ENCODE data around the gene TMEM119. TPM values are rescaled to one million over a fixed set of nuclear protein-coding genes. Genes with fewer than 3 reads are reported as not detected.

TMEM119 gene
- total and polyA plus RNA-seq, 2 of the 13 experiments (the other 11 are each of a cell fraction or from before 2014, with no cell fraction given): not detected

GRCh38 chr12:108562348-108563135 lies 35.3 kb downstream of the TMEM119 start, which contains the start of gene ISCU (continued):
- TF ChIP-seq ATF2 (CRISPR knock-in tag; IDR thresholded peaks at IDR 0.05) (peak; percentile 49; the same call in 1 of the 2 replicates), RBM39 (IDR thresholded peaks at IDR 0.05; ENCODE audit: low read depth, low read length, poor library complexity, severe bottlenecking) (peak; percentile 45), ZNF574 (CRISPR knock-in tag; IDR thresholded peaks at IDR 0.05) (peak; percentile 83), ZNF296 (CRISPR knock-in tag; conservative IDR thresholded peaks at IDR 0.05) (no peak), ZNF496 (CRISPR knock-in tag; IDR thresholded peaks at IDR 0.05; ENCODE audit: insufficient replicate concordance) (no peak), ZBTB34 (CRISPR knock-in tag; IDR thresholded peaks at IDR 0.05) (0 out of 2 replicates have a peak, but pooled peaks have one; percentile 34), LCORL (IDR thresholded peaks at IDR 0.05) (no peak), LCORL (CRISPR knock-in tag; IDR thresholded peaks at IDR 0.05) (0 out of 2 replicates have a peak, but pooled peaks have one; percentile 48), THAP7 (CRISPR knock-in tag; IDR thresholded peaks at IDR 0.05) (peak; percentile 99), NPAS2 (CRISPR knock-in tag; IDR thresholded peaks at IDR 0.05; ENCODE audit: borderline replicate concordance) (no peak), ARNT (IDR thresholded peaks at IDR 0.05) (no peak), ZNF501 (CRISPR knock-in tag; IDR thresholded peaks at IDR 0.05) (peak; percentile 7; the same call in 1 of the 2 replicates), ZNF136 (CRISPR knock-in tag; IDR thresholded peaks at IDR 0.05; ENCODE audit: low read depth) (no peak)
- TF ChIP-seq, protein P1, sequence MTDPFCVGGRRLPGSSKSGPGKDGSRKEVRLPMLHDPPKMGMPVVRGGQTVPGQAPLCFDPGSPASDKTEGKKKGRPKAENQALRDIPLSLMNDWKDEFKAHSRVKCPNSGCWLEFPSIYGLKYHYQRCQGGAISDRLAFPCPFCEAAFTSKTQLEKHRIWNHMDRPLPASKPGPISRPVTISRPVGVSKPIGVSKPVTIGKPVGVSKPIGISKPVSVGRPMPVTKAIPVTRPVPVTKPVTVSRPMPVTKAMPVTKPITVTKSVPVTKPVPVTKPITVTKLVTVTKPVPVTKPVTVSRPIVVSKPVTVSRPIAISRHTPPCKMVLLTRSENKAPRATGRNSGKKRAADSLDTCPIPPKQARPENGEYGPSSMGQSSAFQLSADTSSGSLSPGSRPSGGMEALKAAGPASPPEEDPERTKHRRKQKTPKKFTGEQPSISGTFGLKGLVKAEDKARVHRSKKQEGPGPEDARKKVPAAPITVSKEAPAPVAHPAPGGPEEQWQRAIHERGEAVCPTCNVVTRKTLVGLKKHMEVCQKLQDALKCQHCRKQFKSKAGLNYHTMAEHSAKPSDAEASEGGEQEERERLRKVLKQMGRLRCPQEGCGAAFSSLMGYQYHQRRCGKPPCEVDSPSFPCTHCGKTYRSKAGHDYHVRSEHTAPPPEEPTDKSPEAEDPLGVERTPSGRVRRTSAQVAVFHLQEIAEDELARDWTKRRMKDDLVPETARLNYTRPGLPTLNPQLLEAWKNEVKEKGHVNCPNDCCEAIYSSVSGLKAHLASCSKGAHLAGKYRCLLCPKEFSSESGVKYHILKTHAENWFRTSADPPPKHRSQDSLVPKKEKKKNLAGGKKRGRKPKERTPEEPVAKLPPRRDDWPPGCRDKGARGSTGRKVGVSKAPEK (CRISPR knock-in tag; IDR thresholded peaks at IDR 0.05; ENCODE audit: borderline replicate concordance): no peak
- TF ChIP-seq, protein P2, sequence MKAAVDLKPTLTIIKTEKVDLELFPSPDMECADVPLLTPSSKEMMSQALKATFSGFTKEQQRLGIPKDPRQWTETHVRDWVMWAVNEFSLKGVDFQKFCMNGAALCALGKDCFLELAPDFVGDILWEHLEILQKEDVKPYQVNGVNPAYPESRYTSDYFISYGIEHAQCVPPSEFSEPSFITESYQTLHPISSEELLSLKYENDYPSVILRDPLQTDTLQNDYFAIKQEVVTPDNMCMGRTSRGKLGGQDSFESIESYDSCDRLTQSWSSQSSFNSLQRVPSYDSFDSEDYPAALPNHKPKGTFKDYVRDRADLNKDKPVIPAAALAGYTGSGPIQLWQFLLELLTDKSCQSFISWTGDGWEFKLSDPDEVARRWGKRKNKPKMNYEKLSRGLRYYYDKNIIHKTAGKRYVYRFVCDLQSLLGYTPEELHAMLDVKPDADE (CRISPR knock-in tag; IDR thresholded peaks at IDR 0.05): no peak
